Measurements from ENCODE around the gene HMCN2.
"Not testable (repeated sequence)": the region's sequence is repeated elsewhere in the genome, so short reads cannot be mapped to it uniquely, and the experiment has no call there.

Gene HMCN2

GRCh38 chr9:130399768-130400167 is 134.2 kb downstream of the HMCN2 start:
- DNase-seq (ENCODE audit: low read depth) = no peak
- TF ChIP-seq CTCF (IDR thresholded peaks at IDR 0.05; ENCODE audit: insufficient read depth, low read depth, low read length, missing control alignments) = no peak
- no peak overlapping the region for H3K4me3 ChIP-seq (ENCODE audit: low read length)

GRCh38 chr9:130400870-130401269 is 135.3 kb downstream of the HMCN2 start:
- H3K4me3 ChIP-seq (ENCODE audit: low read length) = no peak overlapping the region
- no peak for TF ChIP-seq CTCF (IDR thresholded peaks at IDR 0.05; ENCODE audit: insufficient read depth, low read depth, low read length, missing control alignments)
- no peak for DNase-seq (ENCODE audit: low read depth)

GRCh38 chr9:130401742-130402141 is 136.2 kb downstream of the HMCN2 start:
- not testable (repeated sequence) for H3K4me3 ChIP-seq (ENCODE audit: low read length); DNase-seq (ENCODE audit: low read depth)

- no peak overlapping the region for H3K4me3 ChIP-seq (ENCODE audit: low read length)
- DNase-seq (ENCODE audit: low read depth) = no peak
- no peak for TF ChIP-seq CTCF (IDR thresholded peaks at IDR 0.05; ENCODE audit: insufficient read depth, low read depth, low read length, missing control alignments)
These were observed 136.7 kb downstream of the HMCN2 start for GRCh38 chr9:130402243-130402642.

GRCh38 chr9:130402645-130403440 is 137.3 kb downstream of the HMCN2 start:
- TF ChIP-seq CTCF (IDR thresholded peaks at IDR 0.05; ENCODE audit: insufficient read depth, low read depth, low read length, missing control alignments) = no peak
- DNase-seq (ENCODE audit: low read depth) = no peak

GRCh38 chr9:130405657-130406257 is 140.2 kb downstream of the HMCN2 start:
- no peak for TF ChIP-seq CTCF (IDR thresholded peaks at IDR 0.05; ENCODE audit: insufficient read depth, low read depth, low read length, missing control alignments)
- DNase-seq (ENCODE audit: low read depth) = no peak
- no peak overlapping the region for H3K4me3 ChIP-seq (ENCODE audit: low read length)

More at GRCh38 chr9:130402645-130403440, 137.3 kb downstream of the HMCN2 start:
- H3K4me3 ChIP-seq (ENCODE audit: low read length) = no peak overlapping the region

- H3K4me3 ChIP-seq (ENCODE audit: low read length) = no peak overlapping the region
- no peak for TF ChIP-seq CTCF (IDR thresholded peaks at IDR 0.05; ENCODE audit: insufficient read depth, low read depth, low read length, missing control alignments)
- DNase-seq (ENCODE audit: low read depth) = no peak
These were observed 140.8 kb downstream of the HMCN2 start for GRCh38 chr9:130406278-130406895.

Measured in epithelial cell of esophagus (primary cell).